CD4-positive, alpha-beta T cell treated with Interleukin-4 for 4 hours (primary cell): Measurements from ENCODE around the gene MYCN.
"Not testable (repeated sequence)": the region's sequence is repeated elsewhere in the genome, so short reads cannot be mapped to it uniquely, and the experiment has no call there.

ENCODE experiments used
- DNase-seq: peaks from one replicate; pipeline ENCODE4 v3.0.0-alpha.2; 2020

Gene MYCN

GRCh38 chr2:15939854-15940660 is at the start of gene MYCN:
MYCN (plus strand) TSS chr2:15940550; CDS start chr2:15942065, 1,515 bp downstream.
- no peak for DNase-seq

GRCh38 chr2:15890936-15891905 is 49.1 kb upstream of the MYCN start:
- DNase-seq: no peak

GRCh38 chr2:15892151-15892880 is 48.0 kb upstream of the MYCN start:
- no peak for DNase-seq

- no peak for DNase-seq
These were observed 47.3 kb upstream of the MYCN start for GRCh38 chr2:15893085-15893484.

GRCh38 chr2:15893689-15894480 is 46.5 kb upstream of the MYCN start:
- DNase-seq: no peak

- no peak for DNase-seq
These were observed 45.7 kb upstream of the MYCN start for GRCh38 chr2:15894481-15895144.

- DNase-seq: no peak
These were observed 44.5 kb upstream of the MYCN start for GRCh38 chr2:15895615-15896469.

- DNase-seq: no peak
These were observed 43.5 kb upstream of the MYCN start for GRCh38 chr2:15896859-15897258.

- DNase-seq: no peak
These were observed 42.8 kb upstream of the MYCN start for GRCh38 chr2:15897431-15898098.

- DNase-seq: no peak
These were observed 41.1 kb upstream of the MYCN start for GRCh38 chr2:15899327-15899612.

- no peak for DNase-seq
These were observed 40.4 kb upstream of the MYCN start for GRCh38 chr2:15899751-15900493.

- DNase-seq: no peak
These were observed 39.1 kb upstream of the MYCN start for GRCh38 chr2:15901095-15901807.

GRCh38 chr2:15901808-15902130 is 38.6 kb upstream of the MYCN start:
- no peak for DNase-seq

- not testable (repeated sequence) for DNase-seq
These were observed 36.4 kb upstream of the MYCN start for GRCh38 chr2:15903910-15904309.

GRCh38 chr2:15905267-15905645 is 35.1 kb upstream of the MYCN start:
- DNase-seq: no peak

- DNase-seq: no peak
These were observed 34.3 kb upstream of the MYCN start for GRCh38 chr2:15905986-15906491.

- DNase-seq: no peak
These were observed 33.6 kb upstream of the MYCN start for GRCh38 chr2:15906778-15907177.

- DNase-seq: no peak
These were observed 32.7 kb upstream of the MYCN start for GRCh38 chr2:15907461-15908324.
